Measurements from ENCODE around the gene PTPRN2. TPM values are rescaled to one million over a fixed set of nuclear protein-coding genes. Genes with fewer than 3 reads are reported as not detected.

Gene PTPRN2
- total and polyA plus RNA-seq, 2 of the 8 experiments (the other 6 are each of a cell fraction or from before 2014, with no cell fraction given), result 2.6 to 4.5 TPM

GRCh38 chr7:158062661-158063060 is 525.0 kb downstream of the PTPRN2 start:
- H4K5ac ChIP-seq (ENCODE audit: insufficient read length, low read depth, low read length), result no peak overlapping the region
- no peaks in the 10 kb centered on the region for H3K4me1 ChIP-seq (replicated peaks in 1 of 4; ENCODE audit: control insufficient read depth in 3 of 4, insufficient read depth in 4 of 4, low read length in 3 of 4)
- H3K9ac ChIP-seq (replicated peaks in 1 of 4; ENCODE audit: extremely low read depth in 1 of 4, low read depth in 3 of 4, low read length in 3 of 4), result no peak overlapping the region
- no peak overlapping the region for H3K23ac ChIP-seq (ENCODE audit: insufficient read length)
- H2BK5ac ChIP-seq (ENCODE audit: low read depth, low read length), result no peak overlapping the region
- CTCF ChIA-PET (ENCODE audit: partially characterized antibody), result interaction anchor here (1.3 kb wide), 1 partner anchor 11 kb away, joined by 4 read pairs; no protein-coding TSS in a partner anchor
- H3K27me3 ChIP-seq (replicated peaks in 1 of 4; ENCODE audit: control insufficient read depth in 3 of 4, extremely low read depth in 1 of 4, insufficient read depth in 3 of 4, low read length in 3 of 4), result no peaks in the 10 kb centered on the region
- no peak overlapping the region for H2BK12ac ChIP-seq (ENCODE audit: low read depth, low read length)
- H2BK120ac ChIP-seq (replicated peaks; ENCODE audit: low read depth, low read length), result no peak overlapping the region
- no peak overlapping the region for H3K18ac ChIP-seq (ENCODE audit: extremely low read depth, low read length)
- no peak overlapping the region for H3K14ac ChIP-seq (ENCODE audit: insufficient read length)
- no peaks in the 10 kb centered on the region for H3K79me2 ChIP-seq (ENCODE audit: control insufficient read depth in 1 of 2, insufficient read depth in 2 of 2, low read length in 2 of 2)
- no peak overlapping the region for H3K4ac ChIP-seq (replicated peaks; ENCODE audit: insufficient read length, low read depth, low read length)
- no peak overlapping the region for H4K91ac ChIP-seq (replicated peaks; ENCODE audit: insufficient read length, low read length)
- H2BK15ac ChIP-seq (ENCODE audit: low read length), result no peak overlapping the region
- H4K20me1 ChIP-seq (replicated peaks in 1 of 2; ENCODE audit: control insufficient read depth in 1 of 2, insufficient read depth in 2 of 2, low read length in 2 of 2), result no peaks in the 10 kb centered on the region
- H4K8ac ChIP-seq (ENCODE audit: extremely low read depth, insufficient read depth, low read length), result no peak overlapping the region
- H2AFZ ChIP-seq (ENCODE audit: low read length), result no peak overlapping the region
- no peak overlapping the region for H3K56ac ChIP-seq (replicated peaks; ENCODE audit: insufficient read length, low read depth, low read length)
- H2BK20ac ChIP-seq (ENCODE audit: low read length), result no peak overlapping the region
- H3K36me3 ChIP-seq (ENCODE audit: control insufficient read depth in 2 of 4, insufficient read depth in 4 of 4, low read length in 3 of 4), result no peaks in the 10 kb centered on the region
- no peak for DNase-seq (ENCODE audit: low read depth in 1 of 2, low spot score in 2 of 2)
- H3K9me3 ChIP-seq (ENCODE audit: insufficient read depth in 2 of 2, low read depth in 1 of 2, low read length in 1 of 2), result peaks cover 33 to 62% of the 10 kb centered on the region in 2 experiments
- H3K27ac ChIP-seq (ENCODE audit: low read depth, low read length), result no peak overlapping the region
- H3K79me1 ChIP-seq (ENCODE audit: low read depth, low read length), result no peaks in the 10 kb centered on the region
- H3K23me2 ChIP-seq (ENCODE audit: low read depth, low read length), result no peaks in the 10 kb centered on the region
- 92% methylated on average over 15 of the region's 20 CpGs; no CpG with 5 or more reads in 1 of the 2 experiments for WGBS, 2 experiments (ENCODE audit: extremely low coverage in 1 of 2, insufficient coverage in 1 of 2, insufficient read length in 1 of 2, insufficient replicate concordance in 2 of 2, low coverage in 1 of 2, low lambda C conversion rate in 2 of 2, missing lambda C conversion rate in 1 of 2)
- no peak overlapping the region for H3K4me2 ChIP-seq (ENCODE audit: insufficient read depth in 1 of 2, low read depth in 2 of 2, low read length in 2 of 2)
- FAIRE-seq, result no peak
- H3K4me3 ChIP-seq (ENCODE audit: extremely low read depth in 1 of 4, insufficient read depth in 2 of 4, low read depth in 3 of 4, low read length in 4 of 4), result no peak overlapping the region
- POLR2A ChIA-PET (ENCODE audit: partially characterized antibody), result no interaction called here
- H2AK5ac ChIP-seq (ENCODE audit: low read depth, low read length), result no peak overlapping the region
- no peak for TF ChIP-seq RXRA (IDR thresholded peaks at IDR 0.05; ENCODE audit: insufficient read depth, low read depth, low read length)
- no peak for TF ChIP-seq NRF1 (IDR thresholded peaks at IDR 0.05; ENCODE audit: low read depth, low read length)
- no peak for TF ChIP-seq JUN (IDR thresholded peaks at IDR 0.05; ENCODE audit: low read depth, low read length)
- no peak for TF ChIP-seq TAF7 (optimal IDR thresholded peaks at IDR 0.05; ENCODE audit: borderline replicate concordance, low read depth, low read length)
- no peak for TF ChIP-seq POU5F1 (IDR thresholded peaks at IDR 0.05; ENCODE audit: low read depth, low read length)
- TF ChIP-seq TCF12 (IDR thresholded peaks at IDR 0.05; ENCODE audit: low read depth, low read length), result no peak
- no peak for TF ChIP-seq ATF3 (IDR thresholded peaks at IDR 0.05; ENCODE audit: insufficient read depth, low read depth, low read length)
- TF ChIP-seq ATF2 (IDR thresholded peaks at IDR 0.05; ENCODE audit: low read length), result no peak
- TF ChIP-seq RFX5 (IDR thresholded peaks at IDR 0.05; ENCODE audit: borderline replicate concordance, low read depth, low read length), result no peak
- no peak for TF ChIP-seq MAFK (IDR thresholded peaks at IDR 0.05; ENCODE audit: low read depth, low read length)
- TF ChIP-seq E2F6 (IDR thresholded peaks at IDR 0.05), result no peak
- TF ChIP-seq PHF8 (conservative IDR thresholded peaks at IDR 0.05; ENCODE audit: low read depth, low read length), result no peak

Measured in H1 (cell line).